GM23248 (cell line): ENCODE data around the gene CACNB2. TPM values are rescaled to one million over a fixed set of nuclear protein-coding genes. Genes with fewer than 3 reads are reported as not detected.

Source experiments
- DNase-seq: peaks from one replicate; pipeline ENCODE4 v3.0.0-alpha.2; 2015
- H2AFZ ChIP-seq: fragments of 200-600 bp; sonication (generic); 2 replicates; pipeline ENCODE4 v1.6.1; 2016; ENCODE audit warnings: antibody characterized with exemption
- H3F3A ChIP-seq: fragments of 200-600 bp; sonication (generic); 2 replicates; pipeline ENCODE4 v1.6.1; 2016; ENCODE audit warnings: mild to moderate bottlenecking, antibody characterized with exemption, mixed run types; ENCODE audit not compliant: insufficient read depth
- H3K27ac ChIP-seq: fragments of 200-600 bp; sonication (generic); 2 replicates; pipeline ENCODE4 v1.5.1; 2016; ENCODE audit warnings: mild to moderate bottlenecking
- H3K27me3 ChIP-seq: fragments of 200-600 bp; sonication (generic); replicated peaks from 2 replicates; pipeline ENCODE4 v1.6.1; 2016; ENCODE audit warnings: mild to moderate bottlenecking; ENCODE audit not compliant: insufficient read depth
- H3K36me3 ChIP-seq: fragments of 200-600 bp; sonication (generic); 2 replicates; pipeline ENCODE4 v1.6.1; 2016; ENCODE audit warnings: low read depth, mild to moderate bottlenecking
- H3K4me1 ChIP-seq: fragments of 200-600 bp; sonication (generic); 2 replicates; pipeline ENCODE4 v1.6.1; 2016; ENCODE audit warnings: mild to moderate bottlenecking; ENCODE audit not compliant: insufficient read depth
- H3K4me2 ChIP-seq: fragments of 200-600 bp; sonication (generic); one replicate; pipeline ENCODE4 v1.6.1; 2016; ENCODE audit warnings: mild to moderate bottlenecking; ENCODE audit not compliant: unreplicated experiment
- H3K4me3 ChIP-seq: fragments of 200-600 bp; sonication (generic); 2 replicates; pipeline ENCODE4 v1.5.1; 2016; ENCODE audit warnings: mild to moderate bottlenecking
- H3K79me2 ChIP-seq: fragments of 200-600 bp; sonication (generic); 2 replicates; pipeline ENCODE4 v1.6.1; 2016; ENCODE audit warnings: mild to moderate bottlenecking; ENCODE audit not compliant: insufficient read depth
- H3K9ac ChIP-seq: fragments of 200-600 bp; sonication (generic); 2 replicates; pipeline ENCODE4 v1.6.1; 2016; ENCODE audit warnings: mild to moderate bottlenecking
- H3K9me2 ChIP-seq: fragments of 200-600 bp; sonication (generic); 2 replicates; pipeline ENCODE4 v1.6.1; 2016; ENCODE audit warnings: mixed run types, mild to moderate bottlenecking, moderate library complexity; ENCODE audit not compliant: insufficient read depth
- H3K9me3 ChIP-seq: fragments of 200-600 bp; sonication (generic); one replicate; pipeline ENCODE4 v1.6.1; 2017; ENCODE audit warnings: low read depth
- H4K20me1 ChIP-seq: fragments of 200-600 bp; sonication (generic); 2 replicates; pipeline ENCODE4 v1.6.0; 2016; ENCODE audit not compliant: insufficient read depth
- EZH2 ChIP-seq: fragments of 200-600 bp; sonication (generic); IDR thresholded peaks from 2 replicates; pipeline ENCODE4 v1.6.1; 2018; ENCODE audit warnings: antibody characterized with exemption, mild to moderate bottlenecking; ENCODE audit not compliant: insufficient read depth, poor library complexity, severe bottlenecking
- EZH2phosphoT487 ChIP-seq: fragments of 200-600 bp; sonication (generic); IDR thresholded peaks from 2 replicates; pipeline ENCODE4 v1.6.1; 2018; ENCODE audit warnings: antibody characterized with exemption, moderate library complexity, mild to moderate bottlenecking, low read depth; ENCODE audit not compliant: insufficient read depth
- WGBS, 2 experiments: methylation state at CpG; one replicate each; pipeline ENCODE4 v1.1.6; 2015 to 2017; ENCODE audit warnings: low lambda C conversion rate in 2 of 2, low coverage in 1 of 2; ENCODE audit errors: missing lambda C conversion rate in 2 of 2; 5-methylcytosine and 5-hydroxymethylcytosine counted together
- in situ Hi-C: fragments of 300-500 bp; cut with MboI; formaldehyde crosslinking; loops from 2 replicates; pipeline ENCODE4 v1.15.0; 2020
- polyA plus RNA-seq: library from polyadenylated mRNA; unstranded; fragments of >200 nt; fragmentation: Nextera tagmentation; extraction: Ambion mirVana; gene quantifications from 2 replicates; pipeline ENCODE4 v1.2.1, GENCODE V29; 2016
- total RNA-seq: library from RNA; depleted of rRNA; stranded (reverse); fragments of >200 nt; shearing (Covaris generic); gene quantifications from 2 replicates; pipeline ENCODE4 v1.2.3, GENCODE V29; 2014

CACNB2 gene
- total and polyA plus RNA-seq, 2 experiments from 2014 or later = 0.31 to 0.32 TPM

- H3K36me3 ChIP-seq = no peaks in the 10 kb centered on the region
- H3K4me1 ChIP-seq = peaks cover 7% of the 10 kb centered on the region
- WGBS, 2 experiments = 58 to 69% methylated on average over 2 of the region's 2 CpGs
- H3F3A ChIP-seq = peaks cover 7% of the 10 kb centered on the region; the same call in 1 of the 2 replicates
- TF ChIP-seq EZH2phosphoT487 (no peak), EZH2 (no peak)
- no peaks in the 10 kb centered on the region for H3K9me2 ChIP-seq
- no peak overlapping the region for H3K4me2 ChIP-seq
- DNase-seq = no peak
- H3K9me3 ChIP-seq = no peaks in the 10 kb centered on the region
- no peak overlapping the region for H3K9ac ChIP-seq
- no peaks in the 10 kb centered on the region for H3K27me3 ChIP-seq
- in situ Hi-C loops = no loop called here
- H3K79me2 ChIP-seq = no peaks in the 10 kb centered on the region
- no peak overlapping the region for H3K27ac ChIP-seq
- H4K20me1 ChIP-seq = no peaks in the 10 kb centered on the region
- H2AFZ ChIP-seq = no peak overlapping the region
- no peak overlapping the region for H3K4me3 ChIP-seq
These were observed 141.9 kb downstream of the CACNB2 start for GRCh38 chr10:18282094-18282493.

- Histone ChIP-seq H3K9ac (no peak overlapping the region), H2AFZ (no peak overlapping the region), H3K4me1 (no peaks in the 10 kb centered on the region), H3K4me3 (no peak overlapping the region), H3K79me2 (no peaks in the 10 kb centered on the region), H3K4me2 (no peak overlapping the region), H3K9me2 (no peaks in the 10 kb centered on the region), H4K20me1 (no peaks in the 10 kb centered on the region), H3K27me3 (no peaks in the 10 kb centered on the region), H3K27ac (no peak overlapping the region), H3K9me3 (no peaks in the 10 kb centered on the region), H3F3A (no peaks in the 10 kb centered on the region), H3K36me3 (no peaks in the 10 kb centered on the region)
- 83 to 85% methylated on average over 16 of the region's 16 CpGs for WGBS, 2 experiments
- TF ChIP-seq EZH2phosphoT487 (no peak), EZH2 (no peak)
- in situ Hi-C loops = no loop called here
- no peak for DNase-seq
These were observed 150.6 kb downstream of the CACNB2 start for GRCh38 chr10:18290651-18291313.

GRCh38 chr10:18293536-18294510 is 153.6 kb downstream of the CACNB2 start:
- in situ Hi-C loops = no loop called here
- Histone ChIP-seq H3K4me2 (no peak overlapping the region), H3K9me2 (no peaks in the 10 kb centered on the region), H3F3A (no peaks in the 10 kb centered on the region), H2AFZ (no peak overlapping the region), H3K9me3 (no peaks in the 10 kb centered on the region), H3K4me3 (no peak overlapping the region), H3K4me1 (no peaks in the 10 kb centered on the region), H3K79me2 (no peaks in the 10 kb centered on the region), H3K9ac (no peak overlapping the region), H3K36me3 (no peaks in the 10 kb centered on the region), H3K27ac (no peak overlapping the region), H3K27me3 (no peaks in the 10 kb centered on the region), H4K20me1 (no peaks in the 10 kb centered on the region)
- TF ChIP-seq EZH2phosphoT487 = no peak
- no peak for TF ChIP-seq EZH2
- 63 to 70% methylated on average over 9 of the region's 9 CpGs for WGBS, 2 experiments
- no peak for DNase-seq

DNA sequence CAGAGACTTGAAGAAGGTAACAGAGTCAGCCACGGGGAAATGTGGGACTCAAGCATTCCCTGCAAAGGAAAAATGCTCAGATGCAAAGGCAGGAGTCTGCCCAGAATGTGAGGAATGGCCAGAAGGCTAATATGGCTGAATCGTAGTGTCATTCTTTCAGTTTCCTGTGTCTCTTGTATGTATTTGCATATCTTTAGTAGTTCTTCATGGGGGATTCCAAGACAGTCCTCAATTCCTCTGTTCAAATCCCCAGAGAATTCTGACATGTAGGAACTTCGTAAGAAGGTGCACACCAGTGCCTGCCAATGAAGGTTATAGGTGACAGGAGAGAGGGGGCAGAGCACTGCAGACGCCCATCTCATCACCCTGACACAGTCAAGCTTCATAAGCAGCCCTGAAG is 154.4 kb downstream of the CACNB2 start:
- no peaks in the 10 kb centered on the region for H3F3A ChIP-seq
- no peak overlapping the region for H2AFZ ChIP-seq
- no peaks in the 10 kb centered on the region for H3K9me3 ChIP-seq
- H3K9me2 ChIP-seq = no peaks in the 10 kb centered on the region
- in situ Hi-C loops = no loop called here
- no peak overlapping the region for H3K4me3 ChIP-seq
- no peaks in the 10 kb centered on the region for H3K79me2 ChIP-seq
- no peaks in the 10 kb centered on the region for H3K4me1 ChIP-seq
- no peak overlapping the region for H3K4me2 ChIP-seq
- H3K27ac ChIP-seq = no peak overlapping the region
- H3K36me3 ChIP-seq = no peaks in the 10 kb centered on the region
- H4K20me1 ChIP-seq = no peaks in the 10 kb centered on the region
- WGBS, 2 experiments = 61 to 71% methylated on average over 4 of the region's 4 CpGs
- DNase-seq = no peak
- no peak overlapping the region for H3K9ac ChIP-seq
- TF ChIP-seq EZH2 (no peak), EZH2phosphoT487 (no peak)
- no peaks in the 10 kb centered on the region for H3K27me3 ChIP-seq
